Immature natural killer cell (primary cell): ENCODE measurements around the gene BRF1. TPM values are rescaled to one million over a fixed set of nuclear protein-coding genes. Genes with fewer than 3 reads are reported as not detected.

Source experiments
- DNase-seq, 3 donors: peaks; one replicate each; pipeline ENCODE4 v3.0.0; 2022; ENCODE audit warnings: mixed read lengths in 1 of 3
- H3K27ac Mint-ChIP-seq, 6 donors: one replicate each; pipeline ENCODE4 v1.8.0; 2020; ENCODE audit warnings: mixed read lengths in 6 of 6, mild to moderate bottlenecking in 5 of 6, inconsistent platforms in 4 of 6, moderate library complexity in 3 of 6
- H3K27me3 Mint-ChIP-seq, 3 donors: one replicate each; pipeline ENCODE4 v1.8.0; 2020 to 2021; ENCODE audit warnings: low read depth in 3 of 3, mild to moderate bottlenecking in 3 of 3, mixed read lengths in 3 of 3, moderate library complexity in 3 of 3, inconsistent platforms in 1 of 3
- H3K36me3 Mint-ChIP-seq, 3 donors: one replicate each; pipeline ENCODE4 v1.8.0; 2020; ENCODE audit warnings: mixed read lengths in 3 of 3, inconsistent platforms in 2 of 3, mild to moderate bottlenecking in 2 of 3
- H3K4me1 Mint-ChIP-seq, 2 donors: one replicate each; pipeline ENCODE4 v1.8.0; 2020; ENCODE audit warnings: inconsistent platforms in 2 of 2, mild to moderate bottlenecking in 2 of 2, mixed read lengths in 2 of 2, moderate library complexity in 1 of 2
- H3K4me3 Mint-ChIP-seq, 5 donors: one replicate each; pipeline ENCODE4 v1.8.0; 2020; ENCODE audit warnings: mild to moderate bottlenecking in 5 of 5, mixed read lengths in 5 of 5, inconsistent platforms in 3 of 5, moderate library complexity in 3 of 5
- H3K9me3 Mint-ChIP-seq, 6 donors: one replicate each; pipeline ENCODE4 v1.8.0; 2020; ENCODE audit warnings: mild to moderate bottlenecking in 6 of 6, mixed read lengths in 6 of 6, inconsistent platforms in 4 of 6, moderate library complexity in 3 of 6
- polyA plus RNA-seq, 3 donors: library from polyadenylated mRNA; unstranded; fragments of 300-500 nt; fragmentation: Illumina TruSeq; gene quantifications; one replicate each; pipeline ENCODE4 v1.2.3, GENCODE V29; 2021

The BRF1 gene
- polyA plus RNA-seq: 10 to 100 TPM in 1 of 3 donors, 1 to 10 TPM in 2; 2.9 to 11.0 (median 8.0) TPM

- H3K36me3 Mint-ChIP-seq: no peaks in the 10 kb centered on the region
- H3K9me3 Mint-ChIP-seq: no peaks in the 10 kb centered on the region
- H3K27ac Mint-ChIP-seq: peak within 1 kb of the TSS; percentile 85 to 96 (median 93)
- peaks cover 4 to 19% (median 8%) of the 10 kb centered on the region in 3 donors for H3K27me3 Mint-ChIP-seq
- peak; percentile 98 to 99 (median 98) for DNase-seq
- peak within 1 kb of the TSS; percentile 89 to 93 (median 89) for H3K4me3 Mint-ChIP-seq
- H3K4me1 Mint-ChIP-seq: peaks cover 35 to 39% of the 10 kb centered on the region in 2 donors
Measured at GRCh38 chr14:105300542-105301102, at the start of gene BRF1. BRF1 (minus strand) TSS chr14:105301001; CDS start chr14:105300629, 372 bp downstream.

DNA sequence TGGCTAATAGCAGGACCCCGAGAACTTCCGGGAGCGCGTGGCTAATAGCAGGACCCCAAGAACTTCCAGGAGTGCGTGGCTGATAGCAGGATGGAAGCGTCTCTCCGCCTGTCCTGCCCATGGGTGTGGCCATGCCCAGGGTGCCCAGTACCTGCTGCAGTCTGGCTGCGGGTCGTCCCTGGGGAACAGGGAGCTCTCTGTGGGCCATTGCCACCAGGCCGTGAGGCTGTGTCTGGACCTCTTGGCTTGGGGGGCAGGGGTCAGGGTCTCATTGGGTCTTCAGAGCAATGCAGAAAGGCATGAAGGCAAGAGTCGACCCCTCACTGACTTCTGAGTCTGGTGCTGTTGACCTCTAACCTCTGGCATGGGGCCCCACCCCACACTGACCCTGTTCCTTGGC is 49.2 kb upstream of the BRF1 start:
- no peak overlapping the region for H3K4me3 Mint-ChIP-seq
- no peak for DNase-seq
- peaks cover 0 to 5% (median 0%) of the 10 kb centered on the region in 3 donors for H3K36me3 Mint-ChIP-seq
- H3K27me3 Mint-ChIP-seq: peaks cover 0 to 1% (median 0%) of the 10 kb centered on the region in 3 donors
- no peak overlapping the region for H3K27ac Mint-ChIP-seq
- peaks cover 0 to 2% of the 10 kb centered on the region in 2 donors for H3K4me1 Mint-ChIP-seq
- peaks cover 0 to 3% (median 0%) of the 10 kb centered on the region in 6 donors for H3K9me3 Mint-ChIP-seq

- no peak overlapping the region for H3K27ac Mint-ChIP-seq
- no peak for DNase-seq
- peaks cover 0 to 3% (median 0%) of the 10 kb centered on the region in 6 donors for H3K9me3 Mint-ChIP-seq
- peaks cover 0 to 1% (median 0%) of the 10 kb centered on the region in 3 donors for H3K27me3 Mint-ChIP-seq
- H3K4me1 Mint-ChIP-seq: peaks cover 0 to 2% of the 10 kb centered on the region in 2 donors
- H3K4me3 Mint-ChIP-seq: no peak overlapping the region
- peaks cover 0 to 5% (median 0%) of the 10 kb centered on the region in 3 donors for H3K36me3 Mint-ChIP-seq
Measured at GRCh38 chr14:105348945-105349699, 48.3 kb upstream of the BRF1 start.

GRCh38 chr14:105348169-105348944 is 47.6 kb upstream of the BRF1 start:
- peaks cover 0 to 3% (median 0%) of the 10 kb centered on the region in 6 donors for H3K9me3 Mint-ChIP-seq
- peaks cover 0 to 5% (median 0%) of the 10 kb centered on the region in 3 donors for H3K36me3 Mint-ChIP-seq
- H3K4me1 Mint-ChIP-seq: peaks cover under 1 to 2% of the 10 kb centered on the region in 2 donors
- DNase-seq: no peak
- no peak overlapping the region for H3K4me3 Mint-ChIP-seq
- H3K27me3 Mint-ChIP-seq: peaks cover 0 to 1% (median 0%) of the 10 kb centered on the region in 3 donors
- no peak overlapping the region for H3K27ac Mint-ChIP-seq

DNA sequence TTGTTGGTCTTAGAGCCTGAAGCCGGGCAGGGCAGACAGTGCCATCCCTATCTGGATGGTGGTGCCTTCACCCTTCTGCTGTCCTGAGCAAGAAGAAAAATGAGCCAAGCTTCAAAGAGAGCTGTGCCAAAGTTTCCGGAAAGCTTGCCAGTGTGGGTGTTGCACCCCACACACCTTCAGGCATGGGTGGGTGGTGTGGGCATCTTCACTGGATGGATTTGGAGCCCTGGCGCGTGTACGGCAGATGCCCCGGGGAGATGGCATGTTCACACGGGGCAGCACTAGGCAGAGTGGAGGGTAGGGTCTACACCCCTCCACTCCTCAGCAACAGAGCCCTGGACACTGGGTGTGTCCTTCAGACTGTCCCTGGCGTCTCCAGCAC is 46.8 kb upstream of the BRF1 start:
- H3K27ac Mint-ChIP-seq: no peak overlapping the region

GRCh38 chr14:105346876-105347586 is 46.2 kb upstream of the BRF1 start:
- H3K4me3 Mint-ChIP-seq: no peak overlapping the region
- H3K36me3 Mint-ChIP-seq: peaks cover 0 to 5% (median 0%) of the 10 kb centered on the region in 3 donors
- H3K27ac Mint-ChIP-seq: no peak overlapping the region
- no peak for DNase-seq
- peaks cover 5% of the 10 kb centered on the region in 2 donors for H3K4me1 Mint-ChIP-seq
- H3K27me3 Mint-ChIP-seq: peaks cover 0 to 1% (median 0%) of the 10 kb centered on the region in 3 donors
- peaks cover 0 to 3% (median 0%) of the 10 kb centered on the region in 6 donors for H3K9me3 Mint-ChIP-seq

More for the DNA sequence above, 46.8 kb upstream of the BRF1 start:
- peaks cover 0 to 3% (median 0%) of the 10 kb centered on the region in 6 donors for H3K9me3 Mint-ChIP-seq
- H3K4me1 Mint-ChIP-seq: peaks cover 5 to 6% of the 10 kb centered on the region in 2 donors
- no peak overlapping the region for H3K4me3 Mint-ChIP-seq
- peaks cover 0 to 1% (median 0%) of the 10 kb centered on the region in 3 donors for H3K27me3 Mint-ChIP-seq
- peaks cover 0 to 5% (median 0%) of the 10 kb centered on the region in 3 donors for H3K36me3 Mint-ChIP-seq
- no peak for DNase-seq

DNA sequence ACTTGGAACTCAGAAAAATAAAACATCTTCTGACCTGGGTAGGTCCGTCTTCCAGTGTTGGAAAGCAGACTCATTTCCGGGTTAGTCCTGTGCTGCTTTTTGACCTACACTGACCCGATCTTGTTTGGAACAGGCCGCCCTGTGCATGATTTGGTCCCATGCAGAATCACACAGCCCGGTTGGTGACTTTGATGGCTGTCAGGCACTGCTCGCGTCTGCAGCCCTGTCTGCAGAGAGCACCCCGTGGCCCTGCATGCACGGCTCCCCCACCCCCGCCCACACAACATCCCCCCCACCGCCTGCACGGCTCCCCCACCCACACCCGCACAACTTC is 45.4 kb upstream of the BRF1 start:
- Mint-ChIP-seq H3K27ac (no peak overlapping the region), H3K27me3 (peaks cover 0 to under 1% (median 0%) of the 10 kb centered on the region in 3 donors), H3K36me3 (peaks cover 0 to 5% (median 0%) of the 10 kb centered on the region in 3 donors), H3K4me3 (no peak overlapping the region), H3K9me3 (peaks cover 0 to 3% (median 0%) of the 10 kb centered on the region in 6 donors), H3K4me1 (peaks cover 5 to 8% of the 10 kb centered on the region in 2 donors)
- DNase-seq: no peak

DNA sequence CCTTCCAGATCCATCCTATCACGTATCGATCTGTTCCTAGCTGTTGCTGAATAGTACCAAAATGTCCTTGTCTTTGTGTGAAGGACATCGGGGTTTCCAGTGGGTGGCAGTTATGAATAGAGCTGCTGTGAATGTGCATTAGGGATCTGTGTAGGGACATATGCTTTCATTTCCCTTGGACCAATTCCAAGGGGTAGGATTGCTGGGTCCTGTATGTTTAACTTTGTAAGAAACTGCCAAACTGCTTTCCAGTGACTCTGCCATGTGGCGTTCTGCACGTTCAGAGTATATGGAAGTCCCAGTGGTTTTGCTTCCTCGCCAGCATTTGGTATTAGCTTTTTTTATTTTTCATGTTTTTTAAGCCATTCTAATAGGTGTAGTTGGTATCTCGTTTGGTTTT is 42.4 kb upstream of the BRF1 start:
- H3K4me3 Mint-ChIP-seq: no peak overlapping the region
- peak overlapping the region in 3 of 6 donors; percentile 16 to 26 (median 22) for H3K27ac Mint-ChIP-seq
- H3K9me3 Mint-ChIP-seq: peaks cover 0 to 3% (median 0%) of the 10 kb centered on the region in 6 donors
- DNase-seq: no peak
- H3K4me1 Mint-ChIP-seq: peaks cover 11% of the 10 kb centered on the region in 2 donors
- H3K27me3 Mint-ChIP-seq: no peaks in the 10 kb centered on the region
- H3K36me3 Mint-ChIP-seq: peaks cover 0 to 5% (median 0%) of the 10 kb centered on the region in 3 donors

GRCh38 chr14:105340821-105341733 is 40.3 kb upstream of the BRF1 start:
- DNase-seq: no peak
- Mint-ChIP-seq H3K36me3 (peaks cover 0 to 5% (median 0%) of the 10 kb centered on the region in 3 donors), H3K27ac (peak overlapping the region in 2 of 6 donors; percentile 24 to 34), H3K4me3 (no peak overlapping the region), H3K27me3 (no peaks in the 10 kb centered on the region), H3K4me1 (peaks cover 11% of the 10 kb centered on the region in 2 donors), H3K9me3 (peaks cover 0 to 3% (median 0%) of the 10 kb centered on the region in 6 donors)

- DNase-seq: no peak
- Mint-ChIP-seq H3K27me3 (no peaks in the 10 kb centered on the region), H3K36me3 (no peaks in the 10 kb centered on the region), H3K4me3 (no peak overlapping the region), H3K27ac (no peak overlapping the region), H3K4me1 (peaks cover 8 to 12% of the 10 kb centered on the region in 2 donors), H3K9me3 (no peaks in the 10 kb centered on the region)
Measured at GRCh38 chr14:105337966-105338741, 37.4 kb upstream of the BRF1 start.

GRCh38 chr14:105337433-105337832 is 36.6 kb upstream of the BRF1 start:
- Mint-ChIP-seq H3K4me1 (peaks cover 6 to 12% of the 10 kb centered on the region in 2 donors), H3K9me3 (no peaks in the 10 kb centered on the region), H3K27ac (no peak overlapping the region), H3K36me3 (no peaks in the 10 kb centered on the region), H3K4me3 (no peak overlapping the region), H3K27me3 (no peaks in the 10 kb centered on the region)
- no peak for DNase-seq
